ENCODE results near the gene MAST4.

GRCh38 chr5:66743344-66743743 lies 147.2 kb downstream of the MAST4 start:
- TF ChIP-seq EZH2phosphoT487 (IDR thresholded peaks at IDR 0.05; ENCODE audit: insufficient read depth, low read depth) (no peak), EZH2 (IDR thresholded peaks at IDR 0.05; ENCODE audit: insufficient read depth, poor library complexity, severe bottlenecking) (no peak)
